Fibroblast of skin of left quadriceps (primary cell): ENCODE results near the gene MAPKAP1.
A peak's percentile ranks its signal among the peaks of the same experiment; 100 is the strongest.

Experiments used
- DNase-seq, 2 experiments: peaks; one replicate each; pipeline ENCODE4 v3.0.0-alpha.2; 2013; ENCODE audit warnings: low read depth in 2 of 2

Gene MAPKAP1

DNA sequence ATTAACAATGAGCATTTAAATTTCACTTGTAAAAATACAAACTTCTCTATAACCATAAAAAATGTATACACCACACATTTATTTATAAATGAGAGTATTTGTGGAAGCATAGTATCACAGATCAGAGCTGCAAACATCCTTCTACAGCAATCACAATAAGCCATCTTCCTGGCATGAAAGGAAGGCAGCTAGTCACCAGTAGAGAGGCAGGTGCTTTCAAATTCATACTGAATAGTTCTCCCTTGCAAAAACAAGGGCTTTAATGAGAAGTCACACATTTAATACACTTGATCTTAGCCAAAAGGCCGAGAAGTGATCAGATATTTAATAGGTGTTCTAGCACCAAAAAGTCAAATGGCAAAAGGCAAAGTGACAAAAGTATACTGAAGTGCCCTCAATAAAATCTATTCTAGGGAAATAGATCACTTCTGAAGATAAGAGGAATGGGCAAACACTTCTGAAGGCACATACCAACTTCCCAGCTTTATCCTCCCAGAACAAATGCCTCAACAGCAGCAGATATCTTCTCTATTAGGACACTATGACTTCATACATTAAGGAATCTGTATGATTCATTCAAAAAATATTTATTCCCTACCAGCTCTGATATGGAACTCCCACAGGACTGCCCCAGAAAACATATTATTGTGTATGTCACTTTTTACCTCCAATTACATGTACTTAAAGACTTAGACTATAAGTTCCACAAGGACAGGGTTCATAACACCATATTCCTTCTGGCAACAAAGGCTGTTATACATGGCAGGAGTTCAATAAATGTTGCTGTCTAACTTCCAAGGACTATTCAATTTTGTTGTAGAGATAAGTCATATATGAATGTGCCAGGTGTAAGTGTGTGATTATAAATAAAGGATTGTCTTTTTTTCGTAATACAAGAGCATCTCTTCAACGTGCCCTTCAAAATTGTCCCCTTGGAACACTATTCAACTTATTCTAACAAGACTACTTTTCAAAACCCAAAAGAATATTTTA is 31.7 kb downstream of the MAPKAP1 start:
- DNase-seq, result peak; percentile 63 to 73

DNA sequence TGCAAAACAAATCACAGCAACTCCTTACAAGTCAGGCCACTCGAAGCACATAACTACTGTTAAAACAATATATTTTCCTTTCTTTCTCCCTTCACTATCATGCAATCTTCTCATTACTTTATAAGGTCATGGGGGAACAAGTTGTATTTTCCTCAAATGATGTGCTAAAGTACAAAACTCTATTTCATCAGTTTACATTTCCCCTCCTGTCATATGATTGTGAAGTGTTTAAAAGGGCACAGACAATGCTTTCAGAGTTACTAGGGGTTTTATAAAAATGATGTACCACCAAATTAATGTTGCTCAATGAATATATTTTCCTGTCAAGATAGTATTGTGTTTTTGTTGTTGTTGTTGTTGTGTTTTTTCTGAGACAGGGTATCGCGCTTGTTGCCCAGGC is 34.1 kb downstream of the MAPKAP1 start:
- DNase-seq, result no peak

DNA sequence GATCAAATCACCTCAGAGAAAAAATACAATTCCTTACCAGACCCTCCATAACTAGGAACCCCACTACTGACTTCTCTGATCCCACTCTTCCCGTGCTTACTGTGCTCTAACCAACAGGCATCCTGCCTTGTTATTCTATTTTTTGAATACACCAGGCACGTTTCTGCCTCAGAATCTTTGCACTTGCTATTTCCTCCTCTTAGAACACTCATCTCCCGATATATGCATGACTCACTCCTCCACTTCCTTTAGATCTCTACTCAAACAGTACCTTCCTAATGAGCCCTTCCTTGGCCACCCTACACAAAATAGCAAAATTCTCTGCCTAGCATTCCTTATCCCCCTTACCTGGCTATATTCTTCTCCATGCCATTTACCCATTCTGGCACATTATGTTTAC is 43.9 kb downstream of the MAPKAP1 start:
- no peak for DNase-seq

DNA sequence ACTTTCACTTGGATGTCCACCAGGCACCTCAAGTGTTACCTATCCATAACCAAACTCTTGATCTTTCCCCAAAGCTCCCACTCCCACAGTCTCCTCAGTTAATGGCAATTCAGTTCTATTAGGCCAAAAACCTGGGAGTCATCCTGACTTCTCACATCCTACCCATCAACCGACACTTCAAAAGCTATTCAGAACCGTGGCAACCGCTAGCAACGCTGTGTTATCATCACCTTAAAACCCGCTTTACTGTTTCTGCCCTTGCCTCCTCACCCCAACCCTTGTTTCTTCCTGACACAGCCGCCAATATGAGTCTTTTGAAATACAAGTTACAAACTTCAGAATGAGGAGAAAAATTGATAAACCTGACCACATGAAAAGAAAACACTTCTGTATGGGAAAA is 46.5 kb downstream of the MAPKAP1 start:
- no peak for DNase-seq

- DNase-seq, result no peak
Measured at GRCh38 chr9:125659954-125660353, 47.1 kb downstream of the MAPKAP1 start.

DNA sequence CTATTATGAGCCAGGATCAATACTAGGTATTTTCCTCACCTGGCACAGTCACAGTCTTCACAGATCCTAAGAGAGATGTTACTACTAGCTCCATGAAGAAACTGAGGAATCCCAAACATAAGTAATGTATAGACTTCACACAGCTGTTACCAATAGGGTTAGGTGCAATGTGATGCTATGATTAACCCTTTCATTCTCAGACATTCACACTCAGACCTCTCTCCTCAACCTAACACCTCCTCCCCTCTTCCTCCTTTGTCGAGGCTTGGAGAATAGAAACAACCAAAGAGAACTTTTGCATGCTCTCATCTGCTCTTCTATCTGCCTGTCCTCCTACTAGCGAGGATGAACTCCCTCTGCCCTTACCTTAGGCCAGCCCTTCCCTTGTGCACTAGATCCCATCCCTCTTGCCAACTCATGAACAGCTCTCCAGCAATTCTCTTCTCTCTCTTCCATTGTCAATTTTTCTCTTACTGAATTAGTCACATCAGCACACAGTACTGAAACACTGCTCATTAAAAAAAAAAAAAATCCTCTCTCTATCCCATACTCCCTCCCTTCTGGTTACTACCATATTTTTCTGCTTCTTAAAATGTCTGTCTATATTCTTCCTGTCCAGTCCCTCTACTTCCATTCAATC is 47.7 kb downstream of the MAPKAP1 start:
- DNase-seq, result no peak

- no peak for DNase-seq
Measured at GRCh38 chr9:125656560-125656959, 50.4 kb downstream of the MAPKAP1 start.

- no peak for DNase-seq
Measured at GRCh38 chr9:125655691-125656410, 51.2 kb downstream of the MAPKAP1 start.

GRCh38 chr9:125655066-125655633 is 51.9 kb downstream of the MAPKAP1 start:
- no peak for DNase-seq

- DNase-seq, result no peak
Measured at GRCh38 chr9:125654121-125654520, 52.9 kb downstream of the MAPKAP1 start.

- no peak for DNase-seq
Measured at GRCh38 chr9:125653325-125653724, 53.7 kb downstream of the MAPKAP1 start.

GRCh38 chr9:125652759-125653158 is 54.2 kb downstream of the MAPKAP1 start:
- DNase-seq, result no peak

DNA sequence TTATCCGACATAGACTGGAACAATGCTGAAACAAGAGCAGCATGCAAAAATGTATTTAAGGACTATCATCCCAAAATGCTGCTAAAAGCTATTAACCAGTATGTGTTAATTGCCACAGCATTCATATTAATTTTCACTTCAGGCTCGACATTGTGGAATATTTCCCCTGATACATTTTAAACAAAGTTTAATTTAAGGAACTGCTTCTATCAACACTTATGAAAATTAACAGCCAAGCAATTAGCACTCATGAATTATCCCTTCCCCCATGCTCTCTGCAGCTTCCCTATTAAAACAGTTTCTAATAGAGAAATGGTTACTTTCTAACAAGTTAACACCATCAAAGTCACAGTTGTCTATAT is 54.8 kb downstream of the MAPKAP1 start:
- DNase-seq, result no peak

DNA sequence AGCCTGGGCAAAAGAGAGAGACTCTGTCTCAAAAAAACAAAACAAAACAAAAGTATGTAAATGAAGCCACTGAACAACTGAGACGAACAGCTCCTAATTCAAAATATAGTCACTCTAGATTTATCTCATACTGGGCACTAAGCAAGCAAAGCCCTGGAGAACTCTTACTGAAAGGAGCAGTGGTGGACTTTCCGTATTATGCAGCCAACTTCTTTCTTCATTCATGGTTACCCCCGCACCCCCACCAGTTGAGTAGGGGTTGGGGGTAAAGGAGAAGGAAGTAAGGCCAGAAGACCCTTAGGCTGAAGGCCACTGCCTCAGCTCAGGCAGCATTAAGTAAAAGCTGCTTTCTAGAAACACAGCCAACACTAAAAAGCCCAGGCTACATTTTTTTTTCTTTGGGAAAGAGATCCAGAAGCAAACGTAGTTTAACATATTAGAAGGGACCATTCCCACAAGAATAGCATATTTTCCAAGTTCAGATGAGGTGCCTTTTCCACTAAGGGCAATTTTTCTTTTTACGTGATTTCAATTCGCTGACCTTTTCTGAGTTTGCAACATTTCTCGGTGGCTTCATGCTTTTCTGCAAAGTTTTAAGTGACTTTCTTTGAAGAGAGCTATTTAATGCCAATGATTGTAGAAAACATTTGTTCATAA is 55.3 kb downstream of the MAPKAP1 start:
- DNase-seq, result no peak

- no peak for DNase-seq
Measured at GRCh38 chr9:125650271-125650737, 56.7 kb downstream of the MAPKAP1 start.

- DNase-seq, result no peak
Measured at GRCh38 chr9:125649826-125650225, 57.2 kb downstream of the MAPKAP1 start.

DNA sequence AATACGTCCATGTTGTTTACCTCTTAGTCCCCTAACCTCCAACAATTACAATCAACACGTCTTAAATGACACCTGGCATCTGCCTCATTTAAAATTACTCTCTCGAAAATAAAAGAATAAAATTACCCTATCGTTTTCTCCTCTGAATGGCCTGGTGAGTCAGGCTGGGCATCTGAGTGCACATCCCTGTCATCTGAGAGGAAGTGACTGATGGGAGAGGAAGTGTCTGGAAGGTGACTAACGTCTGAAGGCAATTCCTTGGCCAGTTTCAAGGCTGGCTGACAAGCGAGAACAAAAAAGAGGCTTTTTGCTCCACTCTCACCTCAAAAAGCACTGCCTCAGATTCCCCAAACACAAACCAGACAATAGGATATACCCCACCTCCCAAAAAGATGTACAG is 57.7 kb downstream of the MAPKAP1 start:
- DNase-seq, result no peak

GRCh38 chr9:125648294-125648693 is 58.7 kb downstream of the MAPKAP1 start:
- DNase-seq, result no peak

GRCh38 chr9:125646621-125647100 is 60.3 kb downstream of the MAPKAP1 start:
- DNase-seq, result no peak

GRCh38 chr9:125646217-125646616 is 60.8 kb downstream of the MAPKAP1 start:
- DNase-seq, result no peak

- DNase-seq, result no peak
Measured at GRCh38 chr9:125644819-125645507, 62.0 kb downstream of the MAPKAP1 start.
